OCI-LY3 (cell line): ENCODE results near the gene MAGI1.

Experiments used
- H2AFZ ChIP-seq: fragments of 200-600, 300-600 bp; shearing (Covaris generic); 2 replicates; pipeline ENCODE4 v1.6.0; 2014; ENCODE audit warnings: antibody characterized with exemption, low read depth, low read length
- H3K27ac ChIP-seq: fragments of 200-600, 300-600 bp; sonication (generic); 2 replicates; pipeline ENCODE4 v1.5.1; 2014; ENCODE audit warnings: mild to moderate bottlenecking, low read length, moderate library complexity, mixed read lengths
- H3K27me3 ChIP-seq: fragments of 200-600, 300-600 bp; sonication (generic); 2 replicates; pipeline ENCODE4 v1.6.1; 2014; ENCODE audit warnings: low read depth, low read length, mixed read lengths
- H3K36me3 ChIP-seq: fragments of 200-600, 300-600 bp; sonication (generic); replicated peaks from 2 replicates; pipeline ENCODE3; 2014; ENCODE audit warnings: low read depth, low read length, mixed read lengths
- H3K4me1 ChIP-seq: fragments of 300-600, 200-600 bp; sonication (generic); 2 replicates; pipeline ENCODE4 v1.6.1; 2014; ENCODE audit warnings: low read length, mixed read lengths
- H3K4me2 ChIP-seq: fragments of 200-600, 300-600 bp; sonication (generic); 2 replicates; pipeline ENCODE4 v1.6.1; 2014; ENCODE audit warnings: low read length, mixed read lengths
- H3K4me3 ChIP-seq: fragments of 300-600, 200-600 bp; sonication (generic); 2 replicates; pipeline ENCODE4 v1.5.1; 2014; ENCODE audit warnings: antibody characterized with exemption, mild to moderate bottlenecking, low read length, moderate library complexity
- H3K79me2 ChIP-seq: fragments of 300-600, 200-600 bp; shearing (Covaris generic); 2 replicates; pipeline ENCODE4 v1.6.1; 2014; ENCODE audit warnings: mild to moderate bottlenecking, low read length, mixed read lengths
- H3K9ac ChIP-seq: fragments of 300-600, 200-600 bp; shearing (Covaris generic); 2 replicates; pipeline ENCODE4 v1.6.0; 2014; ENCODE audit warnings: mild to moderate bottlenecking, low read length, moderate library complexity
- H3K9me3 ChIP-seq: fragments of 200-600, 300-600 bp; shearing (Covaris generic); 2 replicates; pipeline ENCODE4 v1.6.1; 2014; ENCODE audit warnings: low read length, mixed read lengths; ENCODE audit not compliant: insufficient read depth
- H4K20me1 ChIP-seq: fragments of 200-600, 300-600 bp; sonication (generic); 2 replicates; pipeline ENCODE4 v1.6.1; 2016; ENCODE audit warnings: low read length, mixed read lengths; ENCODE audit not compliant: insufficient read depth
- CTCF ChIP-seq: fragments of 200-600, 300-600 bp; sonication (generic); IDR thresholded peaks from 2 replicates; pipeline ENCODE4 v1.5.1; 2014; ENCODE audit warnings: antibody characterized with exemption, low read length, low read depth
- EZH2phosphoT487 ChIP-seq: fragments of 200-600 bp; shearing (Covaris generic); IDR thresholded peaks from 2 replicates; pipeline ENCODE4 v1.6.1; 2018; ENCODE audit warnings: antibody characterized with exemption, mixed run types, low read depth

MAGI1 gene

GRCh38 chr3:65883613-65884012 is 155.1 kb downstream of the MAGI1 start:
- Histone ChIP-seq H3K9me3 (no peaks in the 10 kb centered on the region), H3K79me2 (no peaks in the 10 kb centered on the region), H4K20me1 (no peaks in the 10 kb centered on the region), H3K4me3 (no peak overlapping the region), H3K4me2 (no peak overlapping the region), H3K27ac (no peak overlapping the region), H3K9ac (no peak overlapping the region), H3K4me1 (no peaks in the 10 kb centered on the region), H3K27me3 (peaks cover 9% of the 10 kb centered on the region; the same call in 1 of the 2 replicates), H2AFZ (no peak overlapping the region), H3K36me3 (no peaks in the 10 kb centered on the region)
- TF ChIP-seq CTCF (no peak), EZH2phosphoT487 (no peak)

GRCh38 chr3:65880350-65880749 is 158.4 kb downstream of the MAGI1 start:
- no peak overlapping the region for H3K27ac ChIP-seq
- H2AFZ ChIP-seq = no peak overlapping the region
- no peaks in the 10 kb centered on the region for H3K36me3 ChIP-seq
- peaks cover 9% of the 10 kb centered on the region; the same call in 1 of the 2 replicates for H3K27me3 ChIP-seq
- H3K79me2 ChIP-seq = no peaks in the 10 kb centered on the region
- no peak overlapping the region for H3K4me2 ChIP-seq
- no peak overlapping the region for H3K9ac ChIP-seq
- H3K4me1 ChIP-seq = no peaks in the 10 kb centered on the region
- TF ChIP-seq EZH2phosphoT487 = no peak
- no peak for TF ChIP-seq CTCF
- H3K4me3 ChIP-seq = no peak overlapping the region
- H4K20me1 ChIP-seq = no peaks in the 10 kb centered on the region
- no peaks in the 10 kb centered on the region for H3K9me3 ChIP-seq

- H3K79me2 ChIP-seq = no peaks in the 10 kb centered on the region
These were observed 159.3 kb downstream of the MAGI1 start for GRCh38 chr3:65879372-65879771.

GRCh38 chr3:65878831-65879230 is 159.9 kb downstream of the MAGI1 start:
- H3K9me3 ChIP-seq = no peaks in the 10 kb centered on the region

More at GRCh38 chr3:65879372-65879771, 159.3 kb downstream of the MAGI1 start:
- Histone ChIP-seq H3K27ac (no peak overlapping the region), H3K4me2 (no peak overlapping the region), H3K4me3 (no peak overlapping the region), H3K9me3 (no peaks in the 10 kb centered on the region), H3K36me3 (no peaks in the 10 kb centered on the region), H2AFZ (no peak overlapping the region), H3K4me1 (no peaks in the 10 kb centered on the region), H3K27me3 (peaks cover 12% of the 10 kb centered on the region; the same call in 1 of the 2 replicates), H4K20me1 (no peaks in the 10 kb centered on the region), H3K9ac (no peak overlapping the region)
- TF ChIP-seq EZH2phosphoT487 (no peak), CTCF (no peak)

More at GRCh38 chr3:65878831-65879230, 159.9 kb downstream of the MAGI1 start:
- no peaks in the 10 kb centered on the region for H4K20me1 ChIP-seq
- no peaks in the 10 kb centered on the region for H3K36me3 ChIP-seq
- no peak overlapping the region for H2AFZ ChIP-seq
- no peak overlapping the region for H3K4me3 ChIP-seq
- no peaks in the 10 kb centered on the region for H3K79me2 ChIP-seq
- no peaks in the 10 kb centered on the region for H3K4me1 ChIP-seq
- H3K9ac ChIP-seq = no peak overlapping the region
- peaks cover 7% of the 10 kb centered on the region; the same call in 1 of the 2 replicates for H3K27me3 ChIP-seq
- H3K4me2 ChIP-seq = no peak overlapping the region
- TF ChIP-seq EZH2phosphoT487 (no peak), CTCF (no peak)
- H3K27ac ChIP-seq = no peak overlapping the region
